H9 (cell line): ENCODE measurements around the gene CD2. TPM values are rescaled to one million over a fixed set of nuclear protein-coding genes. Genes with fewer than 3 reads are reported as not detected.

Experiments
- DNase-seq: peaks from one replicate; pipeline ENCODE4 v3.0.0-alpha.2; 2017
- H2AFZ ChIP-seq: one replicate; pipeline ENCODE4 v1.6.1; 2013; ENCODE audit warnings: mild to moderate bottlenecking, low read length, control low read depth, moderate library complexity
- H2AK5ac ChIP-seq: 2 replicates; pipeline ENCODE4 v1.6.1; 2013; ENCODE audit warnings: low read length, control low read depth, mixed read lengths; ENCODE audit not compliant: insufficient read length
- H2BK120ac ChIP-seq: one replicate; pipeline ENCODE4 v1.6.1; 2013; ENCODE audit warnings: low read depth, mild to moderate bottlenecking, low read length, control low read depth, inconsistent platforms; ENCODE audit not compliant: poor library complexity, severe bottlenecking
- H2BK12ac ChIP-seq: 2 replicates; pipeline ENCODE4 v1.6.1; 2013; ENCODE audit warnings: low read length, control low read depth, mixed read lengths, low read depth; ENCODE audit not compliant: insufficient read length
- H2BK15ac ChIP-seq: 2 replicates; pipeline ENCODE4 v1.6.1; 2013; ENCODE audit warnings: low read depth, low read length, control low read depth
- H2BK20ac ChIP-seq: one replicate; pipeline ENCODE4 v1.6.1; 2013; ENCODE audit warnings: low read depth, mild to moderate bottlenecking, low read length, control low read depth, inconsistent platforms; ENCODE audit not compliant: poor library complexity, severe bottlenecking
- H2BK5ac ChIP-seq: 2 replicates; pipeline ENCODE4 v1.6.1; 2013; ENCODE audit warnings: low read length, control low read depth, mixed read lengths; ENCODE audit not compliant: insufficient read length
- H3K14ac ChIP-seq: 2 replicates; pipeline ENCODE4 v1.6.1; 2013; ENCODE audit warnings: low read length, control low read depth; ENCODE audit not compliant: insufficient read depth
- H3K18ac ChIP-seq: 2 replicates; pipeline ENCODE4 v1.6.1; 2013; ENCODE audit warnings: low read depth, mild to moderate bottlenecking, mixed read lengths, low read length, control low read depth; ENCODE audit not compliant: insufficient read length
- H3K23ac ChIP-seq: 2 replicates; pipeline ENCODE4 v1.6.1; 2013; ENCODE audit warnings: low read length, control low read depth, mixed read lengths, low read depth; ENCODE audit not compliant: insufficient read length
- H3K23me2 ChIP-seq: 2 replicates; pipeline ENCODE4 v1.6.1; 2013; ENCODE audit warnings: low read depth, mild to moderate bottlenecking, mixed read lengths, low read length, control low read depth; ENCODE audit not compliant: insufficient read length, poor library complexity, severe bottlenecking
- H3K27ac ChIP-seq: 2 replicates; pipeline ENCODE4 v1.5.1; 2013; ENCODE audit warnings: low read length, control low read depth, mixed read lengths, low read depth; ENCODE audit not compliant: insufficient read length
- H3K27me3 ChIP-seq: 2 replicates; pipeline ENCODE4 v1.6.1; 2013; ENCODE audit warnings: low read length, control low read depth, inconsistent platforms; ENCODE audit not compliant: insufficient read depth
- H3K4ac ChIP-seq: 2 replicates; pipeline ENCODE4 v1.6.1; 2013; ENCODE audit warnings: low read depth, mild to moderate bottlenecking, control low read depth, inconsistent platforms, low read length, moderate library complexity
- H3K4me1 ChIP-seq: 2 replicates; pipeline ENCODE4 v1.6.1; 2013; ENCODE audit warnings: low read length, control low read depth, inconsistent platforms; ENCODE audit not compliant: insufficient read depth
- H3K4me2 ChIP-seq: 2 replicates; pipeline ENCODE4 v1.6.1; 2013; ENCODE audit warnings: low read length, control low read depth, mixed read lengths; ENCODE audit not compliant: insufficient read length, insufficient read depth
- H3K56ac ChIP-seq: 2 replicates; pipeline ENCODE4 v1.6.1; 2013; ENCODE audit warnings: low read depth, mild to moderate bottlenecking, mixed read lengths, low read length, control low read depth; ENCODE audit not compliant: insufficient read length
- H3K79me1 ChIP-seq: 2 replicates; pipeline ENCODE4 v1.6.1; 2013; ENCODE audit warnings: low read depth, mild to moderate bottlenecking, moderate library complexity, low read length, control low read depth, inconsistent platforms; ENCODE audit not compliant: insufficient read depth, poor library complexity, severe bottlenecking
- H3K79me2 ChIP-seq: 2 replicates; pipeline ENCODE4 v1.6.1; 2013; ENCODE audit warnings: low read length, control low read depth, inconsistent platforms; ENCODE audit not compliant: insufficient read depth
- H3K9ac ChIP-seq: 2 replicates; pipeline ENCODE4 v1.6.1; 2013; ENCODE audit warnings: low read length, control low read depth, mixed read lengths; ENCODE audit not compliant: insufficient read length; ENCODE audit errors: extremely low read depth
- H3K9me3 ChIP-seq: one replicate; pipeline ENCODE4 v1.6.1; 2013; ENCODE audit warnings: low read depth, low read length, inconsistent platforms; ENCODE audit not compliant: control insufficient read depth
- H3T11ph ChIP-seq: one replicate; pipeline ENCODE4 v1.6.1; 2013; ENCODE audit warnings: mild to moderate bottlenecking, low read length, control low read depth, inconsistent platforms
- H4K20me1 ChIP-seq: one replicate; pipeline ENCODE4 v1.6.1; 2013; ENCODE audit not compliant: control insufficient read depth, insufficient read length, insufficient read depth
- H4K5ac ChIP-seq: 2 replicates; pipeline ENCODE4 v1.6.1; 2013; ENCODE audit warnings: low read depth, mild to moderate bottlenecking, mixed read lengths, low read length, control low read depth; ENCODE audit not compliant: insufficient read length
- H4K8ac ChIP-seq: replicated peaks from 2 replicates; pipeline ENCODE4 v1.6.1; 2013; ENCODE audit warnings: low read length, control low read depth, mixed read lengths, low read depth; ENCODE audit not compliant: insufficient read length
- H4K91ac ChIP-seq: 2 replicates; pipeline ENCODE4 v1.6.1; 2013; ENCODE audit warnings: low read depth, mild to moderate bottlenecking, moderate library complexity, mixed read lengths, low read length, control low read depth; ENCODE audit not compliant: insufficient read length
- H3K27ac Mint-ChIP-seq, 3 experiments: 2 replicates in 2 of 3; 3 replicates in 1 of 3; pipeline ENCODE4 v1.8.0; 2020 to 2021; ENCODE audit warnings: mixed read lengths in 3 of 3, mild to moderate bottlenecking in 1 of 3, moderate library complexity in 1 of 3
- H3K27me3 Mint-ChIP-seq: 2 replicates; pipeline ENCODE4 v1.8.0; 2021; ENCODE audit warnings: low read depth, mild to moderate bottlenecking, moderate library complexity, mixed read lengths
- H3K36me3 Mint-ChIP-seq, 3 experiments: 2 replicates in 2 of 3; 3 replicates in 1 of 3; pipeline ENCODE4 v1.8.0; 2020 to 2021; ENCODE audit warnings: low read depth in 3 of 3, mixed read lengths in 3 of 3; ENCODE audit not compliant: insufficient read depth in 1 of 3
- H3K4me1 Mint-ChIP-seq, 2 experiments: 2 replicates each; pipeline ENCODE4 v1.8.0; 2020; ENCODE audit warnings: mixed read lengths in 2 of 2
- H3K4me3 Mint-ChIP-seq, 2 experiments: 2 replicates in 1 of 2; 3 replicates in 1 of 2; pipeline ENCODE4 v1.8.0; 2020 to 2021; ENCODE audit warnings: mild to moderate bottlenecking in 2 of 2, mixed read lengths in 2 of 2, moderate library complexity in 1 of 2
- H3K9me3 Mint-ChIP-seq, 2 experiments: 2 replicates in 1 of 2; 3 replicates in 1 of 2; pipeline ENCODE4 v1.8.0; 2020; ENCODE audit warnings: mild to moderate bottlenecking in 2 of 2, mixed read lengths in 2 of 2, moderate library complexity in 1 of 2
- WGBS: extraction: QIAGEN DNeasy Blood & Tissue Kit; methylation state at CpG from one replicate; pipeline ENCODE4 v1.1.7; 2013; ENCODE audit warnings: missing lambda C conversion rate, low lambda C conversion rate, mixed read lengths; ENCODE audit not compliant: insufficient read length; ENCODE audit errors: extremely low coverage; 5-methylcytosine and 5-hydroxymethylcytosine counted together
- total RNA-seq: library from RNA; stranded (reverse); gene quantifications from 2 replicates; pipeline ENCODE4 v1.2.1, GENCODE V29; 2021
- TF ChIP-seq, protein P1 (sequence below): fragments of 200-600 bp; sonication (generic); conservative IDR thresholded peaks from 3 replicates; pipeline ENCODE4 v1.8.0; 2021; ENCODE audit warnings: antibody characterized with exemption, mild to moderate bottlenecking

The CD2 gene
- total RNA-seq, 1 experiment from 2014 or later: not detected

DNA sequence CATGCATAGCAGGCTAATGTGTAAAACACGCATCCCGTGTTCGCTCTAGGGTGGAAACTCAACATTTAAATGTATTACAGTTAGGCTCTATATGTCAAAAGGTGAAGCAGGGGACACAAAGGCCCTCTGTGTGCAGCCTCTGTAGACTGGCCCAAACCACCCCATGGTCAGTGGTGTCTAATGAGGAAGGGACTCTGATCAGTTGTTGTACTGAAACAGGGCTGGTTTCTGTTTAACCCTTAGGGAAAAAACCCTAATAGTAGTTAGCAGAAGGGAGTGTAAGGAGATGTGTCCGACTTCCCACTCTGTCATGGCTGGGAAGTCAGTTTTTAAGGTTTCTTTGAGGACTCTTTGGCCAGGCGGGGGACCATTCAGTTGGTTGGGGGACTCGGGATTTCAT, 21.5 kb upstream of the CD2 start:
- Mint-ChIP-seq H3K36me3 (peaks cover 0 to 4% (median 0%) of the 10 kb centered on the region in 3 experiments; a peak in 2 of 7 replicates), H3K4me1 (peaks cover 0 to 5% of the 10 kb centered on the region in 2 experiments; a peak in 2 of 4 replicates)
- H3K4ac ChIP-seq: no peak overlapping the region

More for the DNA sequence above, 21.5 kb upstream of the CD2 start:
- Mint-ChIP-seq H3K9me3 (peaks cover 0 to 3% of the 10 kb centered on the region in 2 experiments; a peak in 3 of 5 replicates), H3K27ac (no peak overlapping the region), H3K4me3 (no peak overlapping the region), H3K27me3 (no peaks in the 10 kb centered on the region)
- Histone ChIP-seq H3T11ph (no peak overlapping the region), H4K5ac (no peak overlapping the region), H4K8ac (no peak overlapping the region), H3K79me2 (no peaks in the 10 kb centered on the region), H3K14ac (no peak overlapping the region), H3K27me3 (no peaks in the 10 kb centered on the region), H2AK5ac (no peak overlapping the region), H4K91ac (no peak overlapping the region), H3K27ac (no peak overlapping the region), H2BK120ac (no peak overlapping the region), H3K23me2 (no peaks in the 10 kb centered on the region), H2BK15ac (no peak overlapping the region), H2BK20ac (no peak overlapping the region), H3K79me1 (no peaks in the 10 kb centered on the region), H3K9ac (no peak overlapping the region), H3K56ac (no peak overlapping the region), H3K23ac (no peak overlapping the region), H3K9me3 (no peaks in the 10 kb centered on the region), H2AFZ (no peak overlapping the region), H4K20me1 (no peaks in the 10 kb centered on the region), H3K4me1 (no peaks in the 10 kb centered on the region), H2BK5ac (no peak overlapping the region), H3K4me2 (no peak overlapping the region), H2BK12ac (no peak overlapping the region), H3K18ac (no peak overlapping the region)
- no CpG with 5 or more reads among the region's 6 CpGs for WGBS
- DNase-seq: no peak
- TF ChIP-seq, protein P1, sequence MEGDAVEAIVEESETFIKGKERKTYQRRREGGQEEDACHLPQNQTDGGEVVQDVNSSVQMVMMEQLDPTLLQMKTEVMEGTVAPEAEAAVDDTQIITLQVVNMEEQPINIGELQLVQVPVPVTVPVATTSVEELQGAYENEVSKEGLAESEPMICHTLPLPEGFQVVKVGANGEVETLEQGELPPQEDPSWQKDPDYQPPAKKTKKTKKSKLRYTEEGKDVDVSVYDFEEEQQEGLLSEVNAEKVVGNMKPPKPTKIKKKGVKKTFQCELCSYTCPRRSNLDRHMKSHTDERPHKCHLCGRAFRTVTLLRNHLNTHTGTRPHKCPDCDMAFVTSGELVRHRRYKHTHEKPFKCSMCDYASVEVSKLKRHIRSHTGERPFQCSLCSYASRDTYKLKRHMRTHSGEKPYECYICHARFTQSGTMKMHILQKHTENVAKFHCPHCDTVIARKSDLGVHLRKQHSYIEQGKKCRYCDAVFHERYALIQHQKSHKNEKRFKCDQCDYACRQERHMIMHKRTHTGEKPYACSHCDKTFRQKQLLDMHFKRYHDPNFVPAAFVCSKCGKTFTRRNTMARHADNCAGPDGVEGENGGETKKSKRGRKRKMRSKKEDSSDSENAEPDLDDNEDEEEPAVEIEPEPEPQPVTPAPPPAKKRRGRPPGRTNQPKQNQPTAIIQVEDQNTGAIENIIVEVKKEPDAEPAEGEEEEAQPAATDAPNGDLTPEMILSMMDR: no peak
